Measurements from ENCODE around the gene ETV1. TPM values are rescaled to one million over a fixed set of nuclear protein-coding genes. Genes with fewer than 3 reads are reported as not detected.

ETV1 gene
- total and polyA plus RNA-seq, 4 donors = 12.7 to 85.3 (median 45.1) TPM

DNA sequence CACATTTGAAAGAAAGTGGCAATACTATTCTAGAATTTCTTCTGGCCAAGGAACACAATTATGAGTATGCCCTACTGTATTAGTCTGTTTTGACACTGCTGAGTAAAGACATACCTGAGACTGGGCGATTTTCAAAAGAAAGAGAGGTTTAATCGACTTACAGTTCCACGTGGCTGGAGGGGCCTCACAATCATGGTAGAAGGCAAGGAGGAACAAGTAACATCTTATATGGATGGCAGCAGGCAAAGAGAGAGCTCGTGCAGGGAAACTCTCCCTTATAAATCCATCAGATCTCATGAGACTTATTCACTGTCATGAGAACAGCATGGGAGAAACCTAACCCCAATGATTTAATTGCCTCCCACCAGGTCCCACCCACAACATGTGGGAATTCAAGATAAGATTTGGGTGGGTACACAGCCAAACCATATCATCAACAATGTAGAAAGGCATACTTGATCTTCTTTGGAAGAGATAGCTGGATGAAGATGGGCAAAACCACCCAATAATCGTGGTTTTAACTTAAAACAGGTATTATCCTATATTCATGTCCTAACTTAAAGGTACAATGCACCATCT lies 113.9 kb downstream of the ETV1 start:
- H3K9me3 ChIP-seq (ENCODE audit: control insufficient read depth in 4 of 4, insufficient read depth in 3 of 4, low read length in 3 of 4) = peaks cover 0 to 2% (median 0%) of the 10 kb centered on the region in 4 donors
- H3K9ac ChIP-seq (ENCODE audit: insufficient read depth in 1 of 2, low read length in 2 of 2) = no peak overlapping the region
- ATAC-seq (ENCODE audit: insufficient read depth, low FRiP score) (no peak), DNase-seq (no peak)
- H3K36me3 ChIP-seq (ENCODE audit: control insufficient read depth in 4 of 4, insufficient read depth in 4 of 4, low read length in 4 of 4) = no peaks in the 10 kb centered on the region
- no peak overlapping the region for H3K4me3 ChIP-seq
- H3K4me1 ChIP-seq (ENCODE audit: control insufficient read depth in 5 of 5, insufficient read depth in 5 of 5, low read length in 5 of 5) = peaks cover 0 to 8% (median 0%) of the 10 kb centered on the region in 5 donors
- 81 to 86% methylated on average over 5 of the region's 5 CpGs for WGBS, 2 donors
- no peak overlapping the region for H3K27ac ChIP-seq (ENCODE audit: low read depth in 1 of 2, low read length in 1 of 2)
- TF ChIP-seq, protein P1, sequence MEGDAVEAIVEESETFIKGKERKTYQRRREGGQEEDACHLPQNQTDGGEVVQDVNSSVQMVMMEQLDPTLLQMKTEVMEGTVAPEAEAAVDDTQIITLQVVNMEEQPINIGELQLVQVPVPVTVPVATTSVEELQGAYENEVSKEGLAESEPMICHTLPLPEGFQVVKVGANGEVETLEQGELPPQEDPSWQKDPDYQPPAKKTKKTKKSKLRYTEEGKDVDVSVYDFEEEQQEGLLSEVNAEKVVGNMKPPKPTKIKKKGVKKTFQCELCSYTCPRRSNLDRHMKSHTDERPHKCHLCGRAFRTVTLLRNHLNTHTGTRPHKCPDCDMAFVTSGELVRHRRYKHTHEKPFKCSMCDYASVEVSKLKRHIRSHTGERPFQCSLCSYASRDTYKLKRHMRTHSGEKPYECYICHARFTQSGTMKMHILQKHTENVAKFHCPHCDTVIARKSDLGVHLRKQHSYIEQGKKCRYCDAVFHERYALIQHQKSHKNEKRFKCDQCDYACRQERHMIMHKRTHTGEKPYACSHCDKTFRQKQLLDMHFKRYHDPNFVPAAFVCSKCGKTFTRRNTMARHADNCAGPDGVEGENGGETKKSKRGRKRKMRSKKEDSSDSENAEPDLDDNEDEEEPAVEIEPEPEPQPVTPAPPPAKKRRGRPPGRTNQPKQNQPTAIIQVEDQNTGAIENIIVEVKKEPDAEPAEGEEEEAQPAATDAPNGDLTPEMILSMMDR (IDR thresholded peaks at IDR 0.05; ENCODE audit: control extremely low read depth, extremely low read depth) = no peak
- H3K27me3 ChIP-seq (ENCODE audit: control insufficient read depth in 3 of 3, insufficient read depth in 3 of 3, low read length in 2 of 3) = no peaks in the 10 kb centered on the region

DNA sequence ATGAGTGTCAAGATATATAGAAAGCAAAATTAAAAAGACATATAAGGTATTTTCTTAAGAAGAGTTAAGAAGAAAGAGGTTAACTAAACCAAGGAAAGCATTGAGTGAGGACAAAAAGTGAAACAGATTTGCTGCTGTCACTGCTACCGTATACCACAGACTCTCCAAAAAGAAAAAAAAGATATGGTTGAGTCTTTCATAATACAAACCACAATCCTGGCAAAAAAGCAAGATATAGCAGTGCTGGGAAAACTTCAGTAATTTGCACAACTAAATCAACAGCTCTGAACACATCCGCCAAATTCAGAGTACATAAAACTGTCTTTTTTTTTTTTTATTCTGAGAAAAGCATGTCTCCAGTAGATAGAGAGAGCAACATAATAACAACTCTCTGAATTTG lies 114.7 kb downstream of the ETV1 start:
- TF ChIP-seq, protein P1 (IDR thresholded peaks at IDR 0.05; ENCODE audit: control extremely low read depth, extremely low read depth) = no peak
- Histone ChIP-seq H3K4me1 (ENCODE audit: control insufficient read depth in 5 of 5, insufficient read depth in 5 of 5, low read length in 5 of 5) (peaks cover 0 to 8% (median 0%) of the 10 kb centered on the region in 5 donors), H3K9me3 (ENCODE audit: control insufficient read depth in 4 of 4, insufficient read depth in 3 of 4, low read length in 3 of 4) (peaks cover 0 to 2% (median 0%) of the 10 kb centered on the region in 4 donors), H3K9ac (ENCODE audit: insufficient read depth in 1 of 2, low read length in 2 of 2) (no peak overlapping the region), H3K4me3 (no peak overlapping the region), H3K36me3 (ENCODE audit: control insufficient read depth in 4 of 4, insufficient read depth in 4 of 4, low read length in 4 of 4) (no peaks in the 10 kb centered on the region), H3K27ac (ENCODE audit: low read depth in 1 of 2, low read length in 1 of 2) (no peak overlapping the region), H3K27me3 (ENCODE audit: control insufficient read depth in 3 of 3, insufficient read depth in 3 of 3, low read length in 2 of 3) (no peaks in the 10 kb centered on the region)
- DNase-seq (peak in 2 of 3 donors; percentile 49 to 75), ATAC-seq (ENCODE audit: insufficient read depth, low FRiP score) (peak; percentile 62)
- WGBS, 2 donors = 14 to 33% methylated on average over 2 of the region's 2 CpGs

DNA sequence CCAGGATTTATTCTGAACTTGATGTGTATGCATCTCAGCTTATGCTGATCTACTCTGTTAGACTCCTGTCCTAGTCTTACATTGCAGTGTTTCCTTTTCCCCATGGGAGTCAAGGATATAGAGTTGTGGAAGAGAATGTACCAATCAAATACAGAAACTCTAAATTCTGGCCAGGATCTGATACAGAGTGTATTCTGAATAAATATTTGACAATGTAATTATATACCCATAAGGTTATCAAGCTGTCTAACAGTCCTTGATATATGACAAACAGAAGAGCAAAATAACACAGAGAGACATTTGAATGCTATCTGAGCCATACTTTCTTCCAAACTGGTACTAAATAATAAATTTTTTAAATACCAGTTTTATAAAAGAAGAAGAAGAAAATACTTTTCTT lies 116.8 kb downstream of the ETV1 start:
- peaks cover 0 to 8% (median 0%) of the 10 kb centered on the region in 5 donors for H3K4me1 ChIP-seq (ENCODE audit: control insufficient read depth in 5 of 5, insufficient read depth in 5 of 5, low read length in 5 of 5)
- no peaks in the 10 kb centered on the region for H3K27me3 ChIP-seq (ENCODE audit: control insufficient read depth in 3 of 3, insufficient read depth in 3 of 3, low read length in 2 of 3)
- no peak overlapping the region for H3K27ac ChIP-seq (ENCODE audit: low read depth in 1 of 2, low read length in 1 of 2)
- no peak for DNase-seq
- ATAC-seq (ENCODE audit: insufficient read depth, low FRiP score) = no peak
- no peak overlapping the region for H3K4me3 ChIP-seq
- TF ChIP-seq, protein P1 (IDR thresholded peaks at IDR 0.05; ENCODE audit: control extremely low read depth, extremely low read depth) = no peak
- H3K9me3 ChIP-seq (ENCODE audit: control insufficient read depth in 4 of 4, insufficient read depth in 3 of 4, low read length in 3 of 4) = peaks cover 0 to 2% (median 0%) of the 10 kb centered on the region in 4 donors
- H3K9ac ChIP-seq (ENCODE audit: insufficient read depth in 1 of 2, low read length in 2 of 2) = no peak overlapping the region
- no peaks in the 10 kb centered on the region for H3K36me3 ChIP-seq (ENCODE audit: control insufficient read depth in 4 of 4, insufficient read depth in 4 of 4, low read length in 4 of 4)

DNA sequence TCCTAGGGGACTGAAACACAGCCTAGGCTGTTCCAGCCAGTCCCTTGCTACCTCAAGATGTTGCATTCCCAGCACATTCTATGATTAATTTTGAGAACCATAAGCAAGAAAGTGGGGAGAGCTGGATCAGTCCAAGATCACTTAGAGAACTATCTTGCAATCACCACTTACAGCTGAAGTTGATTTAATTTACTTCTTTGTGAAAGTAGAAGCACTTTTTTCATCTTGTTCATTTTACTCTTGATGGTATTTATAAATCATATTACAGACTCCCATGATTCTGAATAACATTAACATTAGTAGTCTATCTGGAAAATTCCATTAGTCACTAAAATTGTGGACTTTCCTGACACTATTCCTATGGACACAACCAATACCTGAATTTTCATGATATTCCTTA lies 118.5 kb downstream of the ETV1 start:
- Histone ChIP-seq H3K4me1 (ENCODE audit: control insufficient read depth in 5 of 5, insufficient read depth in 5 of 5, low read length in 5 of 5) (peaks cover 0 to 8% (median 0%) of the 10 kb centered on the region in 5 donors), H3K9me3 (ENCODE audit: control insufficient read depth in 4 of 4, insufficient read depth in 3 of 4, low read length in 3 of 4) (peaks cover 0 to 2% (median 0%) of the 10 kb centered on the region in 4 donors), H3K27me3 (ENCODE audit: control insufficient read depth in 3 of 3, insufficient read depth in 3 of 3, low read length in 2 of 3) (no peaks in the 10 kb centered on the region), H3K27ac (ENCODE audit: low read depth in 1 of 2, low read length in 1 of 2) (no peak overlapping the region), H3K36me3 (ENCODE audit: control insufficient read depth in 4 of 4, insufficient read depth in 4 of 4, low read length in 4 of 4) (no peaks in the 10 kb centered on the region), H3K4me3 (no peak overlapping the region), H3K9ac (ENCODE audit: insufficient read depth in 1 of 2, low read length in 2 of 2) (no peak overlapping the region)
- no peak for ATAC-seq (ENCODE audit: insufficient read depth, low FRiP score)
- no peak for DNase-seq
- TF ChIP-seq, protein P1 (IDR thresholded peaks at IDR 0.05; ENCODE audit: control extremely low read depth, extremely low read depth) = no peak
